Fibroblast of skin of left biceps (primary cell): ENCODE measurements around the gene CUBN.

Source experiments
- DNase-seq, 2 experiments: peaks; one replicate each; pipeline ENCODE4 v3.0.0-alpha.2; 2013; ENCODE audit warnings: low read depth in 2 of 2

Gene CUBN

DNA sequence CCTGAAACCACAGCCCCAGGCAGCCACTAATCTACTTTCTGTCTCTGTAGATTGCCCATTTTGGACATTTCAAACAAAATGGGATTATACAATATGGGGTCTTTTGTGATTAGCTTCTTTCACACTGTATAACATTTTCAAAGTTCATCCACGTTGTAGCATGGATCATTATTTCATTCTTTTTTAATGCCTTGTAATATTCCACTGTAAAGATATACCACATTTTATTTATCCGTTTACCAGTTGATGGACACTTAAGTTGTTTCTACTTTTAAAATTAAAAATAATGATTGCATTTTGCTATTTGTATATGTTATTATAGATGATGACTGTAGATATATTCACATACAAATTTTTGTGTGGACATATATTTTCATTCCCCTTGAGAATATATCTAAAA, 60.7 kb downstream of the CUBN start:
- DNase-seq, result no peak

- DNase-seq, result no peak
Measured at GRCh38 chr10:17067376-17068264, 62.0 kb downstream of the CUBN start.

DNA sequence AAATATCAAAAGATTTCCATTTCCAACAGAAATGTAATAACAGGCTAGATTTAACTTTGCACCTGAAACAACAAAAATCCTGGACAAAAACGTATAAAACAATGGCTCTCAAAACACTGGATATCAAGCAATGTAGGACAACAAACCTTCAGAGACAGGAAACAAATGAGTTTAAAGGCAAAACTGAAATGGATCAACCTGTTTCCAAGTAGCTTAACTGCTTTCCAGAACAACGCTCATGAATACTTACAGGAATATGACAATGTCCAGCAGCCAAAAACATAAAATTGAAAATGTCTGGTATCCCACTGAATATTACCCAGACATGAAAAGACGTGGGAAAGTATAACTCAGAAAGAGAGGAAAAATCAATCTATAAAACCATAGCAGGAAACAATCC, 62.8 kb downstream of the CUBN start:
- DNase-seq, result no peak

GRCh38 chr10:17066000-17066399, 63.6 kb downstream of the CUBN start:
- no peak for DNase-seq

GRCh38 chr10:17065273-17065672, 64.3 kb downstream of the CUBN start:
- no peak for DNase-seq

DNA sequence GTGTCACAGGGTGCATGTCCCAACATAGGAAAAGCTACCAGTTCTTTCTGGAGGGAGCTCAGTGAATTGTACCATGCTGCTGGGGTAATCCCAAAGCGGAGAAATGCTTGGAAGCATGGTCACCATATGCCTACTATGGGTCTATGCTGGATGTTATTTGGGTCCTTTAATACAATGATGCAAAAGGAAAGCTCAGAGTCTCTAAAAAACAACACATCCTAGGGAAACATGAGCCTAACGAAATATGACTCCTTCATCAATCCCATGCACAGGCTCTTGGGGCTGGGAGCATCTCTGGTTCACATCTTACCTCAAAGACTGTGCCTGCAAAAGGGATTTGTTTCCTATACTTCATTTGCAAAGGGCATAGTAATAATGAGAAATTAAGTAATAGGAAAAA, 65.2 kb downstream of the CUBN start:
- DNase-seq, result no peak

GRCh38 chr10:17062955-17063484, 66.6 kb downstream of the CUBN start:
- DNase-seq, result no peak

DNA sequence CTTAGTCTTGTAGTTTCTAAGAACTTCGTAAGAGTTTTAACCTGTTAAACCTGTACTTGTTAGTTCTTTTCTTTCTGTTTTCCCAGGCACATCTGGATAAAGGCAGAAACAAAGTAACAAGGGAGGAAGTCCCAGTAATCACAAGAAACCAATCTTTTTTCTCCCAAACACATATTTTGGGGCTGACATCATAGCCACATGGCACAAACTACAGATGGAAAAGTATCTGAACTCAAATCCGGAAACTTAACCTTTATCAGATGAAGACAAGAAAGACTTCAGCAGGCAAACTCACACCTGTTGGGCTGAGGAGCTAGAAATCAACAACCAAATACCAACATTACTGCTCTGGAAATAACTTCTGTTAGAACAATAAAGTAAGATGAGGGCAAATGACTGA, 67.1 kb downstream of the CUBN start:
- peak in 1 of 2 experiments; percentile 68 for DNase-seq

DNA sequence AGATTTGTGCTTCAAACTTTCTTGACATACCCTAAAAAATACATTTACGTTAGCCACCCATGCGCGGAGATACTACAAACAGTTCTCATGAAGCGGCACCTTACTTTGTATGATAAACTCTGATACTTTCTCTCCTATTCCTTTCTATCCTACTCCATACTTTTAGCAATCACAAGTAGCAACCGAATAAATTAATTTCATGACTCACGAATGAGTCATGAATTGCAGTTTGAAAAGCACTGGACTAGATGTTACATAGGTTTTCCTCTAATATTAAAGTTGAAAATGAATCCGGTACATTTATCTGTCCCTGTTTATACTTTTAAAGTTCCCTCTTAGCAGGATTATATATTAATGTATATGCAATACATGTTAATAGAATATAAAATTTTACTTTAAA, 67.6 kb downstream of the CUBN start:
- DNase-seq, result no peak

- no peak for DNase-seq
Measured at GRCh38 chr10:17061418-17061817, 68.2 kb downstream of the CUBN start.

DNA sequence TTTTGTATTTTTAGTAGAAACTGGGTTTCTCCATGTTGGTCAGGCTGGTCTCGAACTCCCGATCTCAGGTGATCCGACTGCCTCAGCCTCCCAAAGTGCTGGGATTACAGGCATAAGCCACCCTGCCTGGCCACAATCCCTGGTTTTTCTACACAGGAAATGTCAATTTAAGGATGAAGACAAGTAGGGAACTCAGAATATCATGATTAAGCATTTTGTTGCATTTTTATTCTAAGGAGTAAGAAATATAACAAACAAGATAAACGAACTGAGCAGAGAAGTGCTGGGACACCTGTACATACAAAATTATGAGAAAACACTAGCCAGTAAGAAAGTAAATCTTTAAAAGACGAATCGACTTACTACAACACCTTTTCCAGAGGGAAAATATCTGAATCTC, 69.3 kb downstream of the CUBN start:
- no peak for DNase-seq

DNA sequence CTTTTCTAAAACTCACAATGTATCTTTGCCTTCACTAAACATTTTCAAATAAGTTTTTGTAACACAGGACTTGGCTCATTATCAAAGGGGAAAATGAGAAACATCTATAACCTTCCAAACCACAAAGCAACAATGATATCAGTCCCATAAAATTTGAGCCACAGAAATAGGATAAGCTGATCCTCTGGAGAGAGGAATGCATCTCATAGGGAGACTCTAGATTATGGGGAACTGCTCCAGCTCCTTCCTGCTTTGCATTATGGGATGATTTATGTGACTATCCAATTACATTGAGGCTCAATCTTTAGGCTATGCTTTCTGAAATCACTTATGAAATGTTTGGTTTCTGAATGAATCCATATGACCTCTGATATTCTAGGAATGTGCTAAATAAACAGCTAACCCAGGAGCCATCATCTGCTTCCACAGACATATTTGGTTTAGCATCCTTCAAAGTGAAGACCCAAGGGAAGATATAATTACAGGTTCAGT, 70.4 kb downstream of the CUBN start:
- DNase-seq, result peak; percentile 99

- no peak for DNase-seq
Measured at GRCh38 chr10:17058093-17058492, 71.5 kb downstream of the CUBN start.

DNA sequence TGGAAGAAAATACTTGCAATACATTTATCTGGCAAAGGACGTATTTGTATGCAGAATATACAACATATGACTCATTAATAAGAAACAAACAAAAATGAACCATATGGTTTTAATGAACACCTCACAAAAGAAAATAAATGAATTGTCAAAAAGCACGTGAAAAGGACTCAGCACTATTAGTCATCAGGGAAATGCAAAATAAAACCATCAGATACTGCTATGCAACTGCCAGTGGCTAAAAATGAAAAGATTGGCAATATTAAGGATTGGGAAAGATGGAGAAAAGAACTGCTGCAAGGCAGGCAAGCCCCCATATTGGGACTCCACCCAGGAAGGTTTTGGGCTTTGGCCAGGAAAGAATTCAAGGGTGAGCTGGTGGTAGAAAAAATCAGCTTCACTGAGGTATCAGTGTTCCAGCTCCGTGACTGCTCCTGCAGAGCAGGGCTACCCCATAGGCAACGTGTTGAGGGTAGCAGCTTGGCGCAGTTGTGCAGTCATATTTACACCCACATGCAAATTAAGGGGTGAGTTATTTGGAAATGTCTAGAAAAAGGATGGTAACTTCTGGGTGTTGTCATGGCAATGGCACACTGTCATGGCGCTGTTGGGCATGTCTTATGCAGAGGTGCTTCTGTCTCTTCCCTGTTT, 72.7 kb downstream of the CUBN start:
- DNase-seq, result peak; percentile 63 to 73

- no peak for DNase-seq
Measured at GRCh38 chr10:17053513-17053912, 76.1 kb downstream of the CUBN start.

- no peak for DNase-seq
Measured at GRCh38 chr10:17053061-17053460, 76.5 kb downstream of the CUBN start.

DNA sequence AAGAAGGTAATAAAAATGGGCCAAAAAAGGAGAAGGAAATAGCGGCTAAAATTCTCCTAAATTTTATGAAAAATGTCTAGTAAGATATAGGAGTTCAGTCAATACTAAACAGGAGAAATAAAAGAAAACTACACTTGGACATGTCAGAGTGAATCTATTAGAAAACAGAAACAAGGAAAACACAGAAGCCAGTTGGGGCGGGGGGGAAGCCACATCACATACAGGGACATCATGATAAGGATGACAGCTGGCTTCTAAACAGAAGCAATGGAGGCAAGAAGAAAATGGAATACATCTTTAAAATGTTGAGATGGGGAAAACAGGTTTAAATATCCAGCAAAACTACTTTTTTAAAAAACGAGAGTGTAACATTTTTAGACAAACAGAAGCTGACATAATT, 77.8 kb downstream of the CUBN start:
- DNase-seq, result no peak

GRCh38 chr10:17049195-17049594, 80.4 kb downstream of the CUBN start:
- no peak for DNase-seq

GRCh38 chr10:17047908-17048307, 81.7 kb downstream of the CUBN start:
- no peak for DNase-seq

DNA sequence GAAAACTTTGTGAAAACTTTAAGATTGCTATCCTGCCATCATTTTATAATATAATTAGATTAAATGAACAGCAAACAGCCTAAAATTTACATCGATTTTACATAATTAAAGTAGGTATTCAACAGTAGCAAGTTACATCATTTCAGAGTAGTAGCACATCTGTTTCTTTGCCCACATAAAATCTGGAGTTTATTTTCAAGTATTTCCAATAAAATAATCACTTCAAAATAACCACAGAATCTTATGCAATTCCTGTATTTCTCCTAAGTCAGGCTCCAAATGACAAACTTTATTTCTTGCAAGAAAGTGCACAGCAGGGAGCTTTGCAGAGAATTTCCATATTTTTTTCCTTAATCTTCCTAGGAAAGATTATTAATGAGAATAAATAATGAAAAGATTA, 82.6 kb downstream of the CUBN start:
- no peak for DNase-seq

- no peak for DNase-seq
Measured at GRCh38 chr10:17043586-17043985, 86.0 kb downstream of the CUBN start.

DNA sequence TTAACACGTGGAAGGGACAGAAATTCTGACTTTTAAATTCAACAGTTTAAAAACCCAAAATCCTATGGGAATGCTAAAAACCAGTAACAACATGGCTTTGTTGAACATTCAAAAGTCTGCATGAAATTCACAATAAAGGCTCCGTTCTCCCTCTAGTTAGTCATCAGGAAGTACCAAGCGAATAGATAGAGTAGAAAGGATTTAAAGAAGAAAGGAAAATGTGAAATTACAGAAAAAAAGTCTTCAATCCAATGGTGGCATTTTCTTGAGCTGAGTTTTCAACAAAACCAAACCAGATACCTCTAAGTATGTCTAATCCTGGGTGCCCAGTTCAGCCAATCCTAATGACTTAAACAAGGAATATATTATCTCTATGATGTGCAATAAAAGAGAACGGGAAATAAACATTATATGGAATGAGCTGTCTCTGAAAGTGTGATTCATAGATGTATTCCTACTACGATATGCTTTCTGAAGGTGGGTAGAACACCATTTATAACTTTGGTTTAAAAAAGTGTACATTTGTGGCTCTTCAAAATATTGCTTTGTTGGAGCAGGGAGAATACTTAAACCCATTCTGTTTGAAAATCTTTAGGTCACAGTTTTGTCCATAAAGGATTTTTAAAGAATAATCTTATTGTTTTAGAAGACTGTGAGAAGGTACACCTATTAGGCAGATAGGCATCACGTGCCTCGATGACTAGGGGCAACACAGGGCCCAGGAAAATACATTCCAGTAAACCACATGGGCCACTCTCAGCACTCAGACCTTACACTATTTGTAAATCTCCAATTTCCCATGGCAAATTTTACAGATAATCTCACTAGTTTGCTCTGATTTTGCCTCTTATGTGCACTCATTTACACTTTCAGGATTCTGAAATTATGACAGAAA, 87.7 kb downstream of the CUBN start:
- DNase-seq, result no peak
